HG03342 (cell line): ENCODE data around the gene ALG14.
"Not testable (repeated sequence)": the region's sequence is repeated elsewhere in the genome, so short reads cannot be mapped to it uniquely, and the experiment has no call there.

Experiments used
- ATAC-seq: cut with Tn5 transposase; IDR thresholded peaks from one replicate; pipeline ENCODE4 v1.9.1; 2021; ENCODE audit warnings: mild to moderate bottlenecking, moderate library complexity; ENCODE audit not compliant: unreplicated experiment

Gene ALG14

DNA sequence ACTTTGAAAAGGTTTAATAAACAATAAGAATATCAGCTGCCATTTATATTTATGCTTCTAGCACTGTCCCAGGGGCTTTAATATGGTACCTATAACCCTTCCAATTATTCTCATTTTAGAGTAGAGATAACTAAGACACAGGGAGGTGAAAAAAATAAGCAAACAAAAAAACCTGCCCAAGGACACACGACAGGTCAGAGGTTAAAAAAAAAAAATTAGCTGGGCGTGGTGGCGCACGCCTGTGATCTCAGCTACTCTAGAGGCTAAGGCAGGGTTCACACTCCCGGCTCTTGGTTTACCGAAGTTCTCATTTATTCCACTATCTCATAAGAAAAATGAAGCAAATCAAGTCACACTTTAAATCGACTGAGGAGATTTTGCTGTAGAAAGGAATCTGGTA lies 111.2 kb downstream of the ALG14 start:
- ATAC-seq, result no peak

DNA sequence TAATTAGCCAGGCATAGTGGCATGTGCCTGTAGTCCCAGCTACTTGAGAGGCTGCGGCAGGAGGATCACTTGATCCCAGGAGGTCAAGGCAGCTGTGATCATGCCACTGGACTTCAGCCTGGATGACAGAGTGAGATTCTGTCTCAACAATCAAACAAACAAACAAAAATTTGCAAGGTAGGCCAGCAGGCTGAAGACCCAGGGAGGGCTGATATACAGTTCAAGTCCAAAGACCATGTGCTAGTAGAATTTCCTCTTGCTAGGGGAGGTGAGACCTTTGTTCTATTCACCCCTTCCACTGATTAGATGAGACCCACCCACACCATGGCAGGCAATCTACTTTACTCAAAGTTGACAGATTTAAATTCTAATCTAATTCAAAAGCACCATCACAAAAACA lies 114.7 kb downstream of the ALG14 start:
- no peak for ATAC-seq

DNA sequence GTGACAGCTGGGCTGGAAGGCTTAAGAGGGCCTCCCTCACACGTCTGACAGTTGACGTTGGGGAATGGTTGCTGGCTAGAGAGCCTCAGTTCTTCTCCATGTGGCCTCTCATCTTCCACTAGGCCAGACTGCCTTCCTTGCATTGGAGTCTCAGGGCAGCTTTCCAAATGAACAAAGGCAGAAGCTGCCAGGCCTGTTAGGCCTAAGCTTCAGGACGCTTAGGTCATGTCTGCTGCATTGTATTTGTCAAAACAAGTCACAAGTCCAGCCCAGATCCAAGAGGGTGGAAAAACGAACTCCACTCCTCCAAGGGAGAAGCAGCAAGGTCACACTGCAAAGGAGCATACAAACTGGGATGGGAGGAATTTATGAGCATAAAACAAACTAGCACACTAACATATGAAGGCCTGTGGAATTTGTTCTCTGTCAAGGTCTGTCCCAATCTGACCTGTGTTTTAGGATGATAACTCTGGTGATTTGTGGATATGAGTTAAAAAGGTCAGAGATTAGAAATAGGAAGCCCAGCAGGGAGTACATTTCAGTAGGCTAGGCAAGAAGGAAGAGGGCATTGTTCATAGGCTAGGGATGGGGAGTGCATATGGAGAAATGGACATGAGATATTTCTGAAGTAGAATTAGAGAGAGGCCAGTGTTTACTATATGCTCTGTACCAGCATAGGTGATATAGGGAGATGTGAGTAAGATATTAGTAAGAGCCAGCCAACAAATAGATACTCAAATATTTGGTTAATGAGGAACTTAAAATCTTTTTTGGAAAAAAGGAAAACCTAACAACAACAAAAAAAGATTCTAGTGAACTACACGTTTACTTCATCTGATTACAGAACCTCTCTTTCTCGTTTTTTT lies 116.8 kb downstream of the ALG14 start:
- no peak for ATAC-seq

DNA sequence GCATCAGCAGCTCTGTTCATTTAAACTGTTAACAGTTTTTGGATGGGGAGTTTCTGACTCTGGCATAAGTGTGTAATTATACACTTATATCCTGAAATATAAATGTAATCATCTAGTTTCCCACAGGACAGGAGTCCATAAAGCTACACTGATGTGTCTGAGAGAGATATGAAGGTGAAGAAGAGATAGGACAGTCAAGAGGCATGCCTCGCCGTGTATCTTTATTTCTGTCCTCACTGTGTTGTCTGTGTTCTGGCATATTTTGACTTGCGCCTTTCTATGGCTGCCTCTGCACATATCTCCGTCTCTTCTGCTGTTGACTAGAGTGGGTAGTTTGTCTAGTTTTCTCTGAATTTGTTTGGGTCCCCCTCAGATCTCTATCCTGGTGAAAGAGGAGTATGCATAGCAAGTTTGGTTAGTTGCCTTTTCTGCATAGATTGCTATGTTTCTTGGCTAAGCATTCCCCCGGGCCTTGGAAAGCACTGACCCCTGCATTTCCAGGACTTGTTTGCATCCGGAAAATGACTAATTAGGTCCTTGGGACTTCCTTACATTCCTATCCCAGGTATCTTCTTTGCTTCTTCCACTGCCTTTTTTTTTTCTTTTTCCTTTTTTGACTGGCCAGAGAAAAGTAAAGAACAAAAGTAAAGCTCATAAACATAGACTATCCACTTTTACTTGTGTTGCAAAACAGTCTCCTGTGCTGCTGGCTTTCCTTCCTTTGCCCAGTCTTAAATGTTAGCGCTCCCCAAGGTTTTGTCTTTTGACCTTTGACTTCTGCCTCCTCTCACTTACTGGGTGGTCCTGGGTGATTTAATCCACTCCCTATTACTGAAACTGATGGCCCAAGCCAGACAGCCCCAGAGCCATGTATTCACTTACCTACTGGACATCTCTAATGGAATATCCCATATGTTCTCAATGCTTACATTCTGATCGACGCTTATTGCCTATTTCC lies 118.2 kb downstream of the ALG14 start:
- ATAC-seq, result no peak

DNA sequence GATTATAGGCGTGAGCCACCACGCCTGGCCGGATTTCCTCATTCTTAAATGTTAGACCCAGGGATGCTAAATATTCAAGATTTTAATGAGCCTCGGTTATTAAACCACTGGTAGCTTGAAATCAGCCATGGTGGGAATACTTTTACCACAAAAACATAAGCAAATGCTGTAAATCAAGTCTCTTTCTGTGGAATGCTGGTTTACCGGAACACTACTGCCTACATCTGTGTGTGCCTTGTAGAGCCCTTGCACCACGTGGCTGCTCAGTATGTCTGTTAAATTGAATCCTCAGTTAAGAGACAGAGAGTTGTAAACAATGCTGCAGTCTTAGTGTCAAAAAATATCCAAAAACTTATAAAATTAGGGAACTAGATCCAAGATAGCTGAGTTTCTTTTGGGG lies 119.0 kb downstream of the ALG14 start:
- ATAC-seq, result no peak

DNA sequence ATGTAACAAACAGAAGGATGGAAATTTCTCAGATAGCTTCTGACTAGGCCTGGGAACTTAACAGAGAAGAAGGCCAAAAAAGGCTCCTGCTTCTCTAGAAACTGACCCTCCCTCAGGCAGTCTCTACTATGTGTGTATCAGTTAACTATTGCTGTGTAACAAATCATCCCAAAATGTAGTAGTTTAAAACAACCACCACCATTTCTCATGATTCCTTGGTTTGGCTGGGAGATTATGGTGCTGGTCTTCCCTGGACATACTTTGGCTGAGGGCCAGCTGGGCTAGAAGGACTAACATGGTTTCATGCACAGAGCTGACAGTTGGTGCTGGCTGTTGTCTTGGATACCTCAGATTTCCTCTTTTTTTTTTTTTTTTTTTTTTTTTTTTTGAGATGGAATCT lies 119.6 kb downstream of the ALG14 start:
- ATAC-seq, result no peak

DNA sequence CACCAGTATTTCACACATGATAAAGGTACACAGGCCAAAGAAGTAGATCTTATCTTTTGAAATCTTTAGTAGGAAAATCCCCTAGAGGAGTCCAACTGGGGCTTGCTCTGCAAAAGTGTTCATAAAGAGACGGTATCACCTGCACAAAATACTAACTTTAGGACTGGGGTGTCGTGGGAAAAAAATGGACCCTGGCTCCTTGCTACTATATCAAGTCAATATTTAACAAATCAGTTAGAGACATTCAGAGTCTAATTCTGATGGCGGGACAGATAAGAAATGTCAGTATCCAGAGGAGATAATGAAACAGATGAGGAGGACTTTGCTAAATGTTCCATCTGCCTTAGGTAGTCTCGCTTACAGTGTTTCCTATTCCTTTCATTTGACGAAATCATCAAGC lies 120.2 kb downstream of the ALG14 start:
- no peak for ATAC-seq

DNA sequence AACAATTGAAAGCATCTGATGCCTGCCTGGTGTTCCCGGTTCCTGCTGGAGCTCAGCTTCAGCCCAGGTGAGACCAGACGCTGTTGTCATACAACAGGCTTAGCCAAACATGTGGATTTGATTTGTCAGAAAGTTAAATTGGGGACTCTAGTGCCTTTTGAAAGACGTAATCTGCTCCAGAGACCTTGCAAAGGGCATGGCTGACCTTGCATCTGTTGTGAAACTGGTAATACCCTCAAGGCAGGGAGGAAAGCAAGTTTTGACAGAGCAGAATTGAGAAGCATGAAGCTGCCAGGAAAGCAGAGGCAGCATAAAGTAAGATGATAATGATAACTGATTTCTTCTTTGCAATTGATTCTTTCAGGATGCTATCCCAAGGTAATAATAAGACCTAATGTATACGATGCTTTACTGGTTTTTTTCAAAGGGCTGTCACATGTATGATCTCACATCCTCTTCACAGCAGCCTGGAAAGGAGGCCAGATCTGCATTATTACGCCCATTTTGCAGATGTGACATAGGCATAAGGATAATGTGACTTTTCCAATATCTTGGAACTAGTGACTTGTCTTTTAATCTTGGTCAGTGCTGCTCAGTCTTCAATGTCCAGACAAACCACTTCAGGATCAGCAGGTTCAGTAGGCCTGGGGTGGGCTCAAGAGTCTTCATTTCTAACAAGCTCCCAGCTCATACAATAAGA lies 121.1 kb downstream of the ALG14 start:
- no peak for ATAC-seq

DNA sequence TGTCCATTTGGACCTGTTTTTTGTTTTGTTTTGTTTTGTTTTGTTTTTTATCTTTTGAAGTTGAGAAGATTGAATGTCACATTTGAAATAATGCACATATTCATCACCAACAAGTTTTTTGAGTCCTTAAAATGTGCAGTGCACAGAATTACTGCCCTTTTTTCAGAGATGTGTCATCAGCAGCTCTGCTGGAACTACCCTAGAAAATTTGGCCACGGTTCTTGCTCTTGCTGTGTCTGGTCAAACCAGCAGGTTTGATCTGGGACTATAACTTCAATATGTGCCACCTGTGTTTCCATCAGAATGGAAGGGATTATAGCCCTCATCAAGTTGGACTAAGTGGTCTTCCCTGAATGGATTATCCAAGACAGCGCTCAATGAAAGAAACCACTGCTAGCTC lies 121.7 kb downstream of the ALG14 start:
- no peak for ATAC-seq

DNA sequence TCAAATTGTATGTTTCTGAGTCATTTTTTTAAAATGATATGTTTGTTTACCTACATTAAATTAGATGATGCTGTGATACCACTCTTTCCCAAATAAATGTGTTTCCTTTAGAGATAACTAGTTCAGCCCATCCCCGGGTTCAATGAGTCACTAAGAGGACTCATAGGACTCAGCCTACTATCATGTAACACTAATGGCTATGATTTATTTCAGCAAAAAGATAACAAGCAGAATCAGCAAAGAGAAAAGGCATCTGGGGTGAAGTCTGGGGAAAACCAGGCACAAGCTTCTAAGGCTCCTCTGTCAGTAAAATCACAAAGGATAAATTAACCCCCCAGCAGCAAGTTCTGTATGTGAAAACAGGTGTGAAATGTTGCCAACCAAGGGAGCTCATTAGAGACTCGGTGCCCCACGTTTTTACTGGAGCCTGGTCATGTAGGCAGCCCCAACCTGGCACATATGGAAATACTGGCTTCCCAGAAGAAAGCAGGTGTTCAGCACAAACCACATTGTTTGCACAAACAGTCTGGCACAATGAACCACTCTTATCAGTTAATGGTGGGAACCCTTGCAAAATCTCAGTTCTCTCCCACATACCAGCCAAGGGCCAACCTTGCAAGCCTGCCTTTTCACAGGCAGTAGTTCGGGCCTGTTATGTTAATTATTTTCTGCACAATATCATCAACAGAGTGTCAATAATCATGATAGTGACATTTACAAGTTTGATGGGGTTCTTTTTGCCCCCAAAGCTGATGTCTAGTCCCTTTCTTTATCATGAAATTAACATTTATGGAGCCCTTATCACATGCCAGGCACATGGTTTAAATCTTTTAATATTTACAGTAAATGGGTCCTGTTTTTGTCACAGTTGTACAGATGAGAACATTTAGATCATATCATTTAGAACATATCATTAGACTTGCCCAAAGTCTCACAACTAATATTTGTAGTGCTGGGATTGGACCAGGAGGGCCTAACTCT lies 122.8 kb downstream of the ALG14 start:
- ATAC-seq, result no peak

DNA sequence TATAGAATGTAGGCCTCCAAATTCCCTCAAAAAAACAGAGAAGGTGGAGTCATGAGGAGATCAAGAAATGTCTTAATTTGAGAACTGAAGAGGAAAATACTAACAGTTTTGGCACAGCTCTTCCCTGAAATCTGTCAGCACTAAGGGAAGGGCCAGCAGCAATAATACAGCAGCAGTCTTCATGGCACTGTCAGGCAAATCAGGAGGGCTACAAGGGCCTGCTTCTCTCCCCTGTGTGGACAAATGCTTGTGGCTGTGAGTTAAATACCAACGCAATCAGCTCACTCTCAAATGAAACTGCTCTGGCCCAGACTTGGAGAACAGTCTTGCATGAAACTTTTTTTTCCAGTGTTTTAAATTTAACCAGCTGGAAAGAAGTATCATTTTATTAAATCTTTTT lies 125.3 kb downstream of the ALG14 start:
- no peak for ATAC-seq

DNA sequence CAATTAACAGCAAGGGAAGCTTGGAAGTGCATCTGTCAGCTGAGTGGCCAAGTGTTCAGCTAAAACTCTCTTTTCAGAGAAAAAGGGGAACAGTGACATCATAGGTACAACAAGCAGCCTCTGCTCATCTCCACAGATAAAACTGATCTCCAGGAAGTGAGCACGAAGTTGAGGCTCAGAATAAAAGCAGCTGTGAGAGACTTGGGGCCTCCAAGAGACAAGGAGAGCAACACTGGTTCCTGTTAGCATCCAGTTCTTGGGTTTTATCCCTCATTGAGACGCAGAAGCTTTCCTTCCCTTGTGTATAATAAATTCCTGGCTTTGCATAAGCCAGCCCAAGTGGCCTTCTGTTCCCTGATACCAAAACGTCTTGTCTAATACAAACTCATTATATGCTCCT lies 125.9 kb downstream of the ALG14 start:
- ATAC-seq, result no peak

DNA sequence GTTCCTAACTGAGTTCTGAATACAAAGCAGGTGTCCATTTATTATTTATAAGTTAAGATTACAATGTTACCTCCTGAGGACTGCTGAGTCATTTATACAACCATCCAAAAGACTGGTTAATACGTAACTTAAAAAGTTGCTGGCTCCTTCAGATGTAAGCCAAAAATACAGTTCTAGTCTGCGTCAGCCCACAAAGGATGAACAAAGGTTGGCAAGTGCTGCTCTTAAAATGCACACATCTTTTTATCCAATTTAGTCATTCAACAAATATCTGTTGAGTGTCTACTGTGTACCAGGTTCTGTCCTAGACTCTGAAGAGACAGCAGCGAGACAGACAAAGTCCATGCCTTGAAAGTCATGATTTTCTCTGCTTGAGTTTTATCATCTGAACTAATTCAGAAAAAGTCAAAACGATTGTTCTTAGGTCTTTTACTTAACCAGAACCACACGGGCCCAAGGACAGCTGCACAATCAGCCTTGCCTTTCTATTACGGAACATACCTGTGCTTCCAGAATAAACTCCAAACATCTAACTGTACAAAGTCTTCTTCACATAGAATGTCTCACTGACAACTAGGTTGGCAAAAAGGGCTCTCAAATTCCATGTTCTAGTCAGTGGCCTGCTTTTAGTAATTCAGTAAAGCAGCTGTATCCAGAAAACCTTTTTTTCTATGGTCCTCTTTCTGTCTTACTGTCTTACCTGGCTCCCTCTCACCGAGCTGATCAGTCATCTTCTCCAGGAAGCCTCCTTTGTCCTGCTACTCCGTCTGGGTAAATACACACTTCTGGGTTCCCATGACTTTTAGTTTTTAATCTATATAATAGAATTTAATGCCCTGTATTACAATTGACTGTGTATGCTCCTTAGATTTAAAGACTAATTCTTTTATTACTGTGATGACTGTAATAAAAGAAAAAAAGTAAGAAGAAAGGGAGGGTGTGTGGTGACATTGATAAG lies 130.3 kb downstream of the ALG14 start:
- no peak for ATAC-seq

DNA sequence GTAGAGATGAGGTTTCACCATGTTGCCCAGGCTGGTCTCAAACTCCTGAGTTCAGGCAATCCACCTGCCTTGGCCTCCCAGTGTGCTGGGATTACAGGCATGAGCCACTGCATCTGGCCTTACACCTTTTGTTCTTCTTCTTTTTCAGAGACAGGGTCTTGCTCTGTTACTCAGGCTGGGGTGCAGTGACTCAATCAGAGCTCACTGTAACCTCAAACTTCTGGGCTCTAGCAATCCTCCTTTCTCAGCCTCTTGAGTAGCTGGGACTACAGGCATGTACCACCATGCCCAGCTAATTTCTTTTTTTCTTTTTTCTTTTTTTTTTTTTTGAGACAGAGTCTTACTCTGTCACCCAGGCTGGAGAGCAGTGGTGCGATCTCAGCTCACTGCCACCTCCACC lies 131.3 kb downstream of the ALG14 start:
- ATAC-seq, result not testable (repeated sequence)

DNA sequence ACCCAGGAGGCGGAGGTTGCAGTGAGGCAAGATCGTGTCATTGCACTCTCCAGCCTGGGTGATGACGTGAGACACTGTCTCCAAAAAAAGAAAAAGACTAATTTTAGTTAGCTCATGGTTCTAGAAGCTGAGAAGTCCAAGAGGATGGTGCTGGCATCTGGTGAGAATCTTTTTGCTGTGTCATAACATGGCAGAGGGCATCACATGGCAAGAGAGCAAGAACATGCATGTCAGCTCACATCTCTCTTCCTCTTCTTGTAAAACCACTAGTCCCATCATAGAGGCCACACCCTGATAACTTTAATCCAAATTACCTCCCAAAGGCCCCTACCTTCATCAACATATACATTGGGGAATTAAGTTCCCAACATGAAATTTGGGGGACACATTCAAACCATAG lies 132.0 kb downstream of the ALG14 start:
- ATAC-seq, result no peak

DNA sequence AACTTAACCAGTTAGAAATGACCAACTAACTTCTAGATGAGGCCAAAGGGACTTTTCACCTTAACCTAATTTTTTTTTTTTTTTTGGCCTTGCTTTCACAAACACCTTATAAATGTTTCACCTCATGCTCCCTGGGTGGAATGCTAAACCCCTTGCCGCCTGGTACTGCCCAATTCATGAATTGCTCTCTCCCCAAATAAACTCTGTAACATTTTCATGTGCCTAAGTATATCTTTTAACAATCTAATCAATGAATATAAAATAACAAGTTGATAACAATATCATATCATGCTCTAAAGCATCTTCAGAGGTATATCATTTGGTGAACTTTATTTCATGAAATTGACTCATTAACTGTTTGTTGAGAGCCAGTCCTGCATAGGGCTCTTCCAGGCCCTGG lies 134.9 kb downstream of the ALG14 start:
- ATAC-seq, result no peak

DNA sequence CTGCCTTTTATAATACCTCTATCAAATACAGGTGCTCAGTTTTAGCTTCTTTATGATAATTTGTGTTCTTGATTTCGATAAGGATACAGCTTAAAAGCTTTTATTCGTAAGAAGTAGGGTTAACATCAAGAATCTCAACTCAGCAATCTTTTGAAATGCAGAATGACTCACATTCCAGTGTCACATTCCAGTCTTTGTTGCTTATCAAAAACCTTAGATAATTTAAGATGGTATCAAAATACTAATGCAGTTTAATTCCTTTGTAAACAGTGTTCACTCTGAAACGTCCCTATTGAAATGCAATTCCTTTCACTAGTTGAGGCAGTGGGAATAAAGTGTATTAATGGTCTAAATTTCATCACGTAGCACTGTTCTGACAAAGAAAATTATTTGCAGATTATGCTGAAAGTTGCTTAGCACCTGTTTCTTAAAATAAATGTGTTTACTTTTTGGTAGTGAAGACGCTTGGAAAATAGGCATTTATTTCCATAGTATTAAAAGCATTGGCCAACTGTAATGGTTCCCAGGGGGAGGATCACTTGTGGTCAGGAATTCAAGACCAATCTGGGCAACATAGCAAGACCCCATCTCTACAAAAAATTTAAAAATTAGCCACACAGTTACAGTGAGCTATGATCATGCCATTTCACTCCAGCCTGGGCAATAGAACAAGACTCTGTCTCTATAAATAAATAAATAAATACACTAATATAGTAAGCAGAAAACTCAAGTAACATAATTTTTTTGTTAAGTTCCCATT lies 135.7 kb downstream of the ALG14 start:
- ATAC-seq, result no peak

DNA sequence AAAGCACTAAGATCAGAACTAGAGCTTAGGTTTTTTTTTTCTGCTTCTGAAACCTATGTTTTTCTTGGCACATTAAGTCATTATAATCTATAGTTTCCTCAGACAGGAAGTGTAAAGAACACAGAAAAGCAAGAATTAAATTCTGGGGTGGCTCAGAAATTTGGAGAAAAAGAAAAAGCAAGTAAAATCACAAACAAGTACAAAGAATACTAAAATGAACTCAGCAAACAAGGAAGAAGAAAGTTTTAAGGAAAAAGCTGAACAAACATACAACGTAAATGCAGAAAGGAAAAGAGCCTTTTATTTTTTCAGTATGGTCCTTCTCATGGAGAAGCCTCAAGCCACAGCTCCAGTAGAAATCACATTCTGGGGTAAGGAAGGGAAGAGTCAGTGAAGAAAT lies 137.3 kb downstream of the ALG14 start:
- no peak for ATAC-seq
